Endodermal cell (in vitro differentiated cells): ENCODE results near the gene NODAL. TPM values are rescaled to one million over a fixed set of nuclear protein-coding genes. Genes with fewer than 3 reads are reported as not detected.

ENCODE experiments used
- DNase-seq: peaks from one replicate; pipeline ENCODE4 v3.0.0-alpha.2; 2017
- H3K27ac ChIP-seq: 2 replicates; pipeline ENCODE4 v1.5.1; 2013; ENCODE audit warnings: mild to moderate bottlenecking, low read depth, low read length, moderate library complexity
- H3K27me3 ChIP-seq: 2 replicates; pipeline ENCODE4 v1.6.1; 2013; ENCODE audit warnings: mild to moderate bottlenecking, low read length, moderate library complexity; ENCODE audit not compliant: insufficient read depth, control insufficient read depth, poor library complexity, severe bottlenecking
- H3K36me3 ChIP-seq: 2 replicates; pipeline ENCODE4 v1.7.0; 2013; ENCODE audit warnings: mild to moderate bottlenecking, low read length, moderate library complexity; ENCODE audit not compliant: control insufficient read depth, insufficient read depth
- H3K4me1 ChIP-seq: one replicate; pipeline ENCODE4 v1.7.0; 2013; ENCODE audit warnings: low read length; ENCODE audit not compliant: control insufficient read depth, insufficient read depth
- H3K4me3 ChIP-seq: 2 replicates; pipeline ENCODE4 v1.5.1; 2013; ENCODE audit warnings: mild to moderate bottlenecking, low read length, moderate library complexity
- H3K9ac ChIP-seq: 2 replicates; pipeline ENCODE4 v1.6.1; 2013; ENCODE audit warnings: mild to moderate bottlenecking, low read length, moderate library complexity; ENCODE audit not compliant: poor library complexity, severe bottlenecking; ENCODE audit errors: extremely low read depth
- H3K9me3 ChIP-seq: 2 replicates; pipeline ENCODE4 v1.6.1; 2013; ENCODE audit warnings: mild to moderate bottlenecking, low read length, moderate library complexity; ENCODE audit not compliant: control insufficient read depth
- H3K27ac Mint-ChIP-seq: 2 replicates; pipeline ENCODE4 v1.8.0; 2020; ENCODE audit warnings: mixed read lengths
- H3K27me3 Mint-ChIP-seq: 2 replicates; pipeline ENCODE4 v1.8.0; 2021; ENCODE audit warnings: mild to moderate bottlenecking, mixed read lengths; ENCODE audit not compliant: insufficient read depth
- H3K36me3 Mint-ChIP-seq: 2 replicates; pipeline ENCODE4 v1.8.0; 2020; ENCODE audit warnings: low read depth, mixed read lengths
- H3K4me1 Mint-ChIP-seq: 2 replicates; pipeline ENCODE4 v1.8.0; 2020; ENCODE audit warnings: mixed read lengths
- H3K4me3 Mint-ChIP-seq: 2 replicates; pipeline ENCODE4 v1.8.0; 2020; ENCODE audit warnings: mild to moderate bottlenecking, moderate library complexity, mixed read lengths
- H3K9me3 Mint-ChIP-seq: 2 replicates; pipeline ENCODE4 v1.8.0; 2020; ENCODE audit warnings: mild to moderate bottlenecking, mixed read lengths
- WGBS, 2 experiments: methylation state at CpG; one replicate each; pipeline versions ENCODE4 v1.1.5 to v1.1.7; 2013; ENCODE audit warnings: missing lambda C conversion rate in 2 of 2, mixed read lengths in 1 of 2; ENCODE audit not compliant: insufficient coverage in 1 of 2, insufficient read length in 1 of 2; 5-methylcytosine and 5-hydroxymethylcytosine counted together
- total RNA-seq, 2 donors: library from RNA; stranded (reverse); fragmentation: NEBNext Ultra II Directional in 1 of 2; extraction: Animal tissue kit (Norgen Biotek cat#: 25700) in 1 of 2; gene quantifications; 2 replicates in 1 of 2; 3 replicates in 1 of 2; pipeline ENCODE4 v1.2.1, GENCODE V29; 2021
- TF ChIP-seq, protein P1 (sequence below): fragments of 200-600 bp; sonication (generic); conservative IDR thresholded peaks from 2 replicates; pipeline ENCODE4 v1.5.0; 2021; ENCODE audit warnings: antibody characterized with exemption, mild to moderate bottlenecking

The NODAL gene
- total RNA-seq, 2 donors from 2014 or later: 18.2 to 71.0 TPM

DNA sequence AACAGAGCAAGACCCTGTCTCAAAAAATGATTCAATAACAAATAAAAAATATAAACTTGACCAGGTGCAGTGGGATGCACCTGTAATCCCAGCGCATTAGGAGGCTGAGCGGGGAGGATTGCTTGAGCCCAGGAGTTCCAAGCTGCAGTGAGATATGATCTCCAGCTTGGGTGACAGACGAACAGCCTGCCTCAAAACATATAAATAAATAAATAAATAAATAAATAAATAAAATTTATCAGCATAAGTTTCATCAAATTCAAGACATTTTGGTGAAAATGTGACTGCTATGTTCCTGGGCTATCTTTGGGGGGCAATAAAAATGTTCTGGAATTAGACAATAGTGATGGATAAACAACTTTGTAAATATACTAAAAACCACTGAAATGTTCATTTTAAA is 42.3 kb downstream of the NODAL start:
- no peak overlapping the region for H3K9ac ChIP-seq
- no peaks in the 10 kb centered on the region for H3K36me3 ChIP-seq
- TF ChIP-seq, protein P1, sequence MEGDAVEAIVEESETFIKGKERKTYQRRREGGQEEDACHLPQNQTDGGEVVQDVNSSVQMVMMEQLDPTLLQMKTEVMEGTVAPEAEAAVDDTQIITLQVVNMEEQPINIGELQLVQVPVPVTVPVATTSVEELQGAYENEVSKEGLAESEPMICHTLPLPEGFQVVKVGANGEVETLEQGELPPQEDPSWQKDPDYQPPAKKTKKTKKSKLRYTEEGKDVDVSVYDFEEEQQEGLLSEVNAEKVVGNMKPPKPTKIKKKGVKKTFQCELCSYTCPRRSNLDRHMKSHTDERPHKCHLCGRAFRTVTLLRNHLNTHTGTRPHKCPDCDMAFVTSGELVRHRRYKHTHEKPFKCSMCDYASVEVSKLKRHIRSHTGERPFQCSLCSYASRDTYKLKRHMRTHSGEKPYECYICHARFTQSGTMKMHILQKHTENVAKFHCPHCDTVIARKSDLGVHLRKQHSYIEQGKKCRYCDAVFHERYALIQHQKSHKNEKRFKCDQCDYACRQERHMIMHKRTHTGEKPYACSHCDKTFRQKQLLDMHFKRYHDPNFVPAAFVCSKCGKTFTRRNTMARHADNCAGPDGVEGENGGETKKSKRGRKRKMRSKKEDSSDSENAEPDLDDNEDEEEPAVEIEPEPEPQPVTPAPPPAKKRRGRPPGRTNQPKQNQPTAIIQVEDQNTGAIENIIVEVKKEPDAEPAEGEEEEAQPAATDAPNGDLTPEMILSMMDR: no peak
- no peak overlapping the region for H3K4me3 Mint-ChIP-seq
- peaks cover 2% of the 10 kb centered on the region for H3K27me3 Mint-ChIP-seq
- no peaks in the 10 kb centered on the region for H3K9me3 ChIP-seq
- DNase-seq: no peak
- H3K4me1 ChIP-seq: no peaks in the 10 kb centered on the region
- H3K27ac ChIP-seq: no peak overlapping the region
- 94 to 100% methylated on average over 2 of the region's 3 CpGs for WGBS, 2 experiments
- H3K27ac Mint-ChIP-seq: no peak overlapping the region
- no peaks in the 10 kb centered on the region for H3K27me3 ChIP-seq
- no peaks in the 10 kb centered on the region for H3K9me3 Mint-ChIP-seq
- no peaks in the 10 kb centered on the region for H3K36me3 Mint-ChIP-seq
- H3K4me3 ChIP-seq: no peak overlapping the region
- peaks cover 2% of the 10 kb centered on the region for H3K4me1 Mint-ChIP-seq

DNA sequence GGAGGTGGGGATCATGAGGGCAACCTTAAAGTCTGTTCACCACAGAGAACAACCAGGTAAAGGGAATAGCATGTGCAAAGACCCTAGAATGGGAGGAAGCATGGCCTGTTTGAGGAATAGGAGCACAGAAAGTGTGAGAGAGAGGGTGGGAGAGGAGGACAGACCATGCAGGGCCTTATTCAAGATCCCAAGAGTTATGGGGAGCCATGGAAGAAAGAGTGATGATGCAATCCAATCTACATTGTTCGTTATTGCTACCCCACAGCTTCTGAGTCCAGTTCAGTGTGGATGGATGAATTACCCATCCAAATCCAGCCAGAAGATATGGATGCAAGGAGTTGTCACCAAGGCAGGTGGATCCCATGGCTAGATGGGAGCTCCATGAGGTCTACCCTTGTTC is 45.3 kb downstream of the NODAL start:
- Histone ChIP-seq H3K27ac (no peak overlapping the region), H3K9ac (no peak overlapping the region), H3K4me1 (no peaks in the 10 kb centered on the region), H3K9me3 (no peaks in the 10 kb centered on the region), H3K27me3 (no peaks in the 10 kb centered on the region), H3K4me3 (no peak overlapping the region), H3K36me3 (no peaks in the 10 kb centered on the region)
- Mint-ChIP-seq H3K4me3 (no peak overlapping the region), H3K27ac (no peak overlapping the region), H3K9me3 (no peaks in the 10 kb centered on the region), H3K36me3 (no peaks in the 10 kb centered on the region), H3K27me3 (peaks cover 2% of the 10 kb centered on the region), H3K4me1 (peaks cover 7% of the 10 kb centered on the region)
- DNase-seq: no peak
- TF ChIP-seq, protein P1: no peak
- 84 to 100% methylated on average over 1 of the region's 1 CpG for WGBS, 2 experiments

DNA sequence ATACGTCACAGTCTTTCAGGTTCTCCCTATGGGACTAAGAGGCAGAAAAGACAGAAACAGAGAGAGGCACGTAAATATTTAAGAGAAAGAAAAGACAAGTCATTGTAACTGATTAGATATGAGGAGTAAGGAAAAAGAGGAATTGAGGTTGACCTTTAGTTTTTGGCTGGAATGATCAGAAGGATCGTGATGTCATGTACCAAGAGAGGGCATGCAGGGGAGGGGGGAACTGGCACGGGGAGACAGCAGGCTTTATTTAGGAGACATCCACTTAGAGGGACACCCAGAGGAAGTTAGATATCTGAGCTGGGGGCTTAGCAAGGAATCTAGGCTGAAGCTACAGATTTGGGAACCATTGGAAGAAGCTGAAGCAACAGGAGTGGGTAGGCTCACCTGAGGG is 49.8 kb downstream of the NODAL start:
- no peak overlapping the region for H3K4me3 ChIP-seq
- H3K9ac ChIP-seq: no peak overlapping the region
- Mint-ChIP-seq H3K36me3 (no peaks in the 10 kb centered on the region), H3K4me3 (no peak overlapping the region), H3K27me3 (peaks cover 7% of the 10 kb centered on the region), H3K4me1 (peaks cover 14% of the 10 kb centered on the region), H3K9me3 (no peaks in the 10 kb centered on the region), H3K27ac (no peak overlapping the region)
- 76 to 84% methylated on average over 4 of the region's 4 CpGs for WGBS, 2 experiments
- H3K4me1 ChIP-seq: no peaks in the 10 kb centered on the region
- DNase-seq: no peak
- H3K27me3 ChIP-seq: no peaks in the 10 kb centered on the region
- H3K36me3 ChIP-seq: no peaks in the 10 kb centered on the region
- H3K27ac ChIP-seq: no peak overlapping the region
- TF ChIP-seq, protein P1: no peak
- H3K9me3 ChIP-seq: no peaks in the 10 kb centered on the region

Other genes with a start within 250 kb of the NODAL start
- gene PPA1, start 208.3 kb downstream of the NODAL start, total RNA-seq: 10 to 100 TPM; 63.3 to 72.1 TPM
- under 1 TPM in 1 of 2 donors, not detected in 1; 0.02 TPM for gene NPFFR1, start 157.7 kb downstream of the NODAL start, total RNA-seq
- gene LRRC20, start 59.1 kb downstream of the NODAL start, total RNA-seq: 10 to 100 TPM; 12.9 to 23.0 TPM
- 100 to 1,000 TPM; 103 to 119 TPM for gene EIF4EBP2, start 37.5 kb downstream of the NODAL start, total RNA-seq
- 10 to 100 TPM; 17.3 to 19.7 TPM for gene PALD1, start 37.1 kb upstream of the NODAL start, total RNA-seq
- not detected for gene PRF1, start 161.1 kb upstream of the NODAL start, total RNA-seq
- gene ADAMTS14, start 230.8 kb upstream of the NODAL start, total RNA-seq: under 1 TPM; 0.44 to 0.79 TPM